NCI-H2196 (cell line): ENCODE measurements around the gene DENND1A.

ENCODE experiments used
- DNase-seq: peaks from one replicate; lab custom pipeline; 2025; ENCODE audit not compliant: unreplicated experiment; lab: John Stamatoyannopoulos, UW

The DENND1A gene

DNA sequence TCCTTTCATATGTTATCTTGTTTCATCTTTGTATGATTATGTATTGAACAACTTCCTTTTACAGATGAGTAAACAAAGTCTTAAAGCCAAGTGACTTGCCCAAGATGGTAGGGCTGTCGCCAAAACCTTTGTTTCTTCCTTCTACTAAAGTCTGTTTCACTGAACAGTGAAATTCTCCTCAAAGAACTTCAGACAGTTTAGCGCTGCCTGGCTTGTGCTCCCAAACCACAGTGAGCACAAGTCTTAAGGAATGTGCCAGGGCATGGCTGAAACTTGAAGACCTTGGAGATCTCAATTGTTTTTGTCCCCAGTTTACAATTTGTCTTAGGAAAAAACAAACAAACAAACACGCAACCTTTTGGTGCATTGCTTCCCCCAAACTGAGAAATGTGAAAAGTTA is 300.4 kb downstream of the DENND1A start:
- no peak for DNase-seq

DNA sequence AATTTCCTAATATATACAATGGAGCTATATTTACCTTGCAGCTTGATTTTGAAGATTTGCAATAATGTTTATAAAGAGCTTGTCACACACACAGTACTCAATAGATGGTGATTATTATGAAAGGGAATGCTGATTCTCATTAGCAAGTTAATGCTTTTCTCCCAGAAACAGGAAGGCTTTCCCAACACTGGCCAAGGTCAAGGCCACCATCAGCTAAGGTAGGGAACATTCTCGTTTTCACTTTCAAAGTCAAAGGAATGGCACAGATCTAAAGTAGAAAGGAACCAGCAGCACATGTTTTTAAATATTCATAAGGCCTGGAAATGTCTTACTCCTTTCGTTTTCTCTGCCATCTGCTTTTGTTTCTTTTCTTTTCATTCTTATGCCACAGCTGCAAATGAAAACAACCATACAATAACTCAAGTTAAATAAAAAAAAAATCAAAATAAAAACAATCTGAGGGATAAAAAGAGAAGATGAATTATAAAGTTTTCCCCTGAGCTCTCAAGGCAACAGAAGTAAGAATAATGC is 307.1 kb downstream of the DENND1A start:
- no peak for DNase-seq

DNA sequence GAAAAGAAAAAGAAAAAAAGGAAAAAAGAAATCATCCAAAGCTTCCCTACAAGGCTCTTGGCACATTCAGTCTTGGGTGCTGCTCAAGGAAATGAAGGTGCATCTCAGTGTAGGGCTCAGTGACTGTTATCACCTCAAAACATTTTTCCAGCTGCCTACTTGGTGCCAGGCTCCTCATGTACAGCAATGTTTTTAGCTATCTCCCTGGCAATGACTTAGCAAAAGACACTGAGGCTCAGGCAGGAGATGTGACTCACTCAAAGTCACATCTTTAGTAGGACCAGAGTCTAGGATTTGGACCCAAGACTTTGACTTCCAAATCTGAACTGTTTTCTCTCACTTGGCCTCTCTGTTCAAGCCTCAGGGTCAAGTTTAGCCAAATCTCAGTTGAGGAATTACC is 309.7 kb downstream of the DENND1A start:
- no peak for DNase-seq

DNA sequence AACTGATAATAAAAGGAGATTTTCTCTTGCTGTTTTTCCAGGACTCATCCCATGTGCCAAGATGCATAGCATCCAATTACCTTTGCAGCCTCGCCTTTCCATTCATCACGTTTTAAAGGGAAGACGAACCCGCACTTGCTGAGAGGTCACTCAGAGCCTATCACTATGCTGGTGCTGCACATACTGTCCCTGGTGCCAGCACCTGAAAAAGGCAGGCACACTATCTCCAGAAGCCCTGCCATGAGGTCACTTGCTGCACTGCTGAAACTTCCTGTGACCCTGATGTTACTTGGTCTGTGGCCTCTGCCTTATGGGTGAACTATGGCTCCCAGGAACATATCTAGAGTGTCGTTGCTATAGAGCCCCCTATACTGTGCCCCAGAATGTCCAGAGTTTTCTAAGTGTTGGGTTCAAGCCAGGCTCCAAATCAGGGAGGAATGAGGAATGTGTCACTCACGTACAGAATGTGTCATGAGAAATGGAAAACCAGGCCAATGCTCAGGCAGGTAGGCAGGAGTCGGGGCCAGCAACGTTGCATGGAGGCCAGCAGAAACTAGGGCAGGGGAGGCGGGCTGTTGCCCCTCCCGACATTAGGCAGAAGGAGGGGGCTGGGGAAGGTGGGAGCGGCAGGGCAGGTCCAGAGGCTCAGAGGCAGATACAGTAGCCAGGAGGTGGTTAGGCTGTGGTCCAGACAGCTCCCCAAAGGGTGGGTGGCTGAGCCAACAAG is 311.8 kb downstream of the DENND1A start:
- no peak for DNase-seq

DNA sequence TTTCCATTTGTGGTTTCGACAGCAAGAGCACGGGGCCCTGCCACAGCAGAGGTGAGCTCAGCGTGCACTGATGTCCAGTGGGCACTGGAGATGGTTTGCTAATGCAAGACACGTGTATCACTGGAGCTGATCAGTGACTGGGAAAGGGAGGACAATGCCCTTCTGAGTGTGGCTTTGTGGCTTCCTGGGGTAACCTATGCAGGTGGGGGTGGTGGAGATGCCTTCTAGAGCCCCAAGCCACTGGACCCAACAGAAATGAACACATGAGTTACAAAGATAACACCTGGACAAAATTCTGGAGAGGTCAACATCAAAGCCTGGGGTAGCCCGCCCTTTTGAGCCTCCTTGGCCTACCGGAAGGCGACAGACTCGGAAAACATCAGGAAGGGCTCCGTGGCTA is 312.6 kb downstream of the DENND1A start:
- DNase-seq: no peak

DNA sequence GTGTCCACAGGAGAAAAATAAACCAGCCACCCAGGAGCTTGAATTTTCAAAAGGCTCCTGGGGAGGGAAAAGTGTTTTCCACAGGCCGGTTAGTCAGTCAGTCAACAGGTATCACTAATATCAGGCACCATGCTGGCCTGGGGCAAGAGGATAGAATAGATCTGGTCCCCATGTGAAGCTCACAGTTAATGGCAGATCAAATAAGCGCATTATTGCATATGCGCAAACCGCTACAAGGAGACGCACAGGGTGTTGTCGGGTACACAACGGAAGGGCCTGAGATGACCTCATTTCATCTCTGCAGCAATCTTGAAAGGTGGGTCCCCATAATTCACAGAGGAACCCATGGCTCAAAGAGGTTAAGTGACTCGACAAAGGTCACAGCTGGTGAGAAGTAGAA is 313.2 kb downstream of the DENND1A start:
- no peak for DNase-seq

DNA sequence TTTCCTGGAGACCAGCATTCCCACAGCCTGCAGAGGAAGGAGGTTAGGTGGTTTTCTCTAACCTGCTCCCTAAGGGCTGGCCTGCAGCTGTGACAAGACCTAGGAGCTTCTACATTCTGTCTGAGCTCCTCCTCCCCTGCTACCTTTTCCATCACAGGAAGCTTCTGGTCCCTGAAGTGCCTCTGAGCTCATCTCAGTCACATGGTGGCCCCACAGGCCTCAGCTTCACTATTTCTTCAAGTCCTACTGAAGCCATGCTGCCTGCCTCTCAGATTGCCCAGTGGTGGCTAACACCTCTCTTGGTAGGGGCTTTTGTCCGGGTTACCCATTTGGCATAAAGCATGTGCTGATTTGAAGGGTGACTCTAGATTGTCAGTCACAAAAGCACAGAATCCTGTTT is 314.5 kb downstream of the DENND1A start:
- peak; percentile 42 for DNase-seq

DNA sequence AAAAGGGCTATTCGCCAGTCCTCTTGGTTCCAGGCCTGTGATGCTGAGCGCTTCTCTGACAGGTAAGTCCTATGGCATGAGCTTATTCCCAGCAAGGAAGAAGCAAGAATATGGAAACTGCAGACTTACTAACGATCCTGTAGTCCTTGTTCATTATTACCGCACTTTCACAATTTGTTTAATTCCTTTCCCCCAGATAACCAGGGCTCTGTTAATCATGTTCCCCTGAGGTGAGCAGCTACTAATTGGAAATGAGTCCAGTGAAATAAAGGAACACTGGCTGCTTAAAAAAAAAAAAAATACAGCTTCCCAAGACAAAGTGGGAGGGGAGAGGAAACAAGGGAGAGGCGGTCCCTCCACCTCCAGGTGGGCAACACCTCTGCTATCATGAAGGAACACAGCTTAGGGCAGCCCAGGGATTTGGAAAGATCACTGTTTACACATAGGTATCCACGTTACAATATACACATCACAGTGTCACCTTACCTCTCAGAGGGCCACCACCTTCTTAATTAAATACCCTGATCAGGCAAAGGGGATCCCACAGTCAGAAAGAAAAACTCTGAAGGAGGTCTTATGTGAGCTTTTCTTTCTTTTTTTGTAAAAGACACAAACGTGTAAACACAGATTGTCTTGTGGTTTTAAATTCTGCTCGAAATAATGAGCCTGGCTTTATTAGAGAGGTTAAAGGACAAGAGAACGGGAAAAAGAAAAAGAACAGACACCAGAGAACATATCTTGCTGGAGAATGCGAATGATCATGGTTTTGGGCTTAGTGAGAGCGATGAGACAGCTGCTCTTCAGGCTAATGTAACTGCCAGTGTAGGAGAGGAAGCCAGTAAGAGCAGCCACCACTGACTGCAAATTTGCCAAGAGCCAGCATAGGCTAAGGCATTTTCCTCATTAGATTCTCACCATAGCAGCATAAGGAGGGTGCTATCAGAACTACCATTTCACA is 315.3 kb downstream of the DENND1A start:
- peak; percentile 19 for DNase-seq

DNA sequence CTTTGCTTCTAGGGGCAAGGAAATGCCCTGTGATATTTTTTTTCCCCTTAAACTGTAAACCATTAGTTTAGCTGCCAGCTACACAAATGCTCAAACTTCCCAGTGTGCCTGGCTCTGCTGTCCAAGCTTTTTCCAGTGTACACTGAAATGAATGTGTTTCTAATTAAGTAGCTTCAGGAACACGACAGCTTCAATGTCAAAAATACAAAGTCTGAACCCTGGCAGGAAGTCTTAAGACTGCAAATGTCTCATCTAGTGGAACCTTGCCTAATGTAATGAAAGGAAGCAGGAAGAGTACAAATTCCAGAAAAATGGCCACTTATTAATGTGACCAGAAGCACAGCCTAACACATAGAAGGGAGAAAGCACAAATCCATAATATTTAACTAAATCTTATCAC is 318.7 kb downstream of the DENND1A start:
- no peak for DNase-seq

DNA sequence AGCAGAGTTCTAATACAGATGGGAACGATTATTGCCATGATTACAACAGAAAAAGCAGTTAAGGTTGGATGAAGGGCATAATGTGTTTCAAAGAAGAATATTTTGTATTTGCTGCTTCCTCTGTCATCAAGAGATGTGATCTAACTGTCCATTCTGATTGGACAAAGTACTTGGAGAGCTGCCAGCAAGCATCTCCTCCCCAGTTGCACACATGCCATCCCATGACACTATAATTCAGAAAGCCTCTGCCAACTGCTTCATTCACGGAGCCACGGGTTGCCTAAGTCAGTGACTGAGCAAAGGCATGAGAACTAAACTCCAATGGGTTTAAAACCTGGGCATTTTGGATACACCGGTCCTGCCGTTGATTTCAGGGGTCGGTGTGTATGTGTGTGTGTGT is 320.1 kb downstream of the DENND1A start:
- peak; percentile 15 for DNase-seq

DNA sequence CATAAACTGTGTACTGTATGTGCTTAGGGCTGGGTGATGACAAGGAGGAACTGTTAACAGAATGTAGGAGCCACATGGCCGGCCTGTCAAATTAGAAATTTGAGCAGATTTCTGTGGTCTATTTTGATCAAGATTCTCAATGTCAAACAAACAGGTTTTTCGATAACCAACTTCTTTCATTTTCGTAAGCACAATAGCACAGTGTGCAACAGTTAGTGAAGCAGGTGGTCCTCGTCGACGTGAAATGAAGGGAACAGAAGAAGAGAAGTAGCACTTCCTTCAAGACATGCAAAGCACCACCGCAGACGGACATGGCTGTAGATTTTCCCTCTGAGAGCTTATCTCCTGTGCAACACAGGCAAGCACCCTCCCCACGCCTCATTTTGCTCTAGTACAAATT is 321.8 kb downstream of the DENND1A start:
- DNase-seq: no peak

DNA sequence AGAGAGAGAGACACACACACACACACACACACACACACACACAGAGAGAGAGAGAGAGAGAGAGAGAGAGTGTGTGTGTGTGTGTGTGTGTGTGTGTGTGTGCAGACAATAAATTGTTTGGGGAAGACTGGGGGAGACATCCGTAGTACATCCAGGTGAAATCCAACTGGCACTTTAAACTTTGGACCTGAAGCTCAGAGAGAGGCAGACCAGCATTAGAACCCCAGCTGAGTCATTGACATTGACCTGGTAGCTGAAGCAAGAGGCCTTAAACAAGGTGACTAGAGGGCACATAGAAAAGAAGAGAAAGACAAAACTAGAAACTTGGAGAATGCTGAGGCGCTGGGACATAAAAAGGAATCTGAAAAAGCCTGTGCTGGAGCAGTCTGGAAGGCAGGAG is 322.4 kb downstream of the DENND1A start:
- DNase-seq: no peak

DNA sequence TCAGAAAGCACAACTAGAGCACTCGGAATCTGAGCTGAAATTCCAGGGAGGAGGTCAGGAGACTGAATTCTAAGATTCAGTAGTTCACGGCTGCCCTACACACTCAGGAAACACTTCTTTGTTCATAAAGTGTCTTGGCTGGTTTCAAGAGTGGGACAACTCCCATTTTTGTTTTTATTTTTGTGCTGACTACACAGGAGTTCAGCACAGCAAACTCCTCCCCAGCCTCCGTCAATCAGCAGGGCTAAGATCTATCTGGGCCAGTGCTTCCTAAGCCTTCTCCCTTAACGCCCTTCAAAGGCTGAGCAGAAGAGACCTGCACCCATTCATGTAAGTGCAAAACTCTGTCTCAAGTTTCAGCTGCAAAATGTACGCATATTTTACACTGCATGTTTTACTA is 323.8 kb downstream of the DENND1A start:
- DNase-seq: no peak

DNA sequence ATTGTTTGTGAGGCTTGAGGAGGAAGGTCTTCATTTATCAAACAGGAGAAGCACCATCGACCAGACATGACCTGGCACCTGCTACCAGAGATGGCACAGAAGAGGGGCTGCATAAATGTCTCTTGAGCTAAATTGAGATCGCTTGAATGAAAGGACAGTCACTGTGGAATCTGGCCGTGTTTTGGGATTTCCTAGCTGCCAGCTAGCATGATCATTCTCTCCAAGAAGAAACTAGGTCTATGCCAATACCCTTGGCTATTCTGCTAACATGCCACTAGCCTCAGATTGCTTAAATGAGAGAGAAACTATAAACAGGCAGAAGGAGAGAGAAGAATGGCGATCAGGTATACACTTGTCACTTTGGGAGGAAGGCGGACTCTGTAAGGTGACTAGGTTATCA is 324.6 kb downstream of the DENND1A start:
- DNase-seq: no peak

DNA sequence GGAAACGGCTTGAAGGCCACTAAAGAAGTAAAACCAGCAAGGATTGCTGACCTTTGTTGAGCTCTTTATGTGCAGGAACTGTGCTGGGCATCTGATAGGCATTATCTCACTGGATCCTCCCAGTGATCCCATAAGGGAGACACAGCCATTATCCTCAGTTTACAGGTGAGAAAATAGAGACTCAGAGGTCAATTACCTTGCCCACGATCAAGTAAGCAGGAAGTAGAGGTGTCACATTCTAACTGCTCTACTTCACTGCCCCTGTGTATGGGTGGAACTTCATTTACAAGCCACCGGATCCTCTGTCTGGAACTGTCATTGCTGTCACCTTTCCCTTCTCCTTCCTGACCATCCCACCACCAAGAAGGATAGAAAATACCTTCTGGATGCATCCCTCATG is 325.1 kb downstream of the DENND1A start:
- no peak for DNase-seq

DNA sequence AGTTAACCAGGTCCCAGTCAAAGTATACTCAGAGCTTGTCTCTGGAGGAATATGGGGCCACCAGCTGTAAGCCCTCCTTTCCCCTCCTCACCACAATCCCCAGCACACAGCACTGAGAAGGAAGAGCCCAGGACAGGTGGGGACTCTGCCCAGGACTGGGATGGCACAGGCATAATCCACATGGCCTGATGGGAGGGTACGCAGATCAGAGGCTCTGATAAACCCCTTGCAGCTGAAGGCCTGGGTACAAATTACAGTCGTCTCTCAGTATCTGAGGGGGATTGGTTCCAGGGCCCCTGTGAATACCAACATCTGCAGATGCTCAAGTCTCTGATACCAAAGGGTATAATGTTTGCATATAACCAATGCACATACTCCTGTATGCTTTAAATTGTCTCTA is 328.1 kb downstream of the DENND1A start:
- DNase-seq: no peak

DNA sequence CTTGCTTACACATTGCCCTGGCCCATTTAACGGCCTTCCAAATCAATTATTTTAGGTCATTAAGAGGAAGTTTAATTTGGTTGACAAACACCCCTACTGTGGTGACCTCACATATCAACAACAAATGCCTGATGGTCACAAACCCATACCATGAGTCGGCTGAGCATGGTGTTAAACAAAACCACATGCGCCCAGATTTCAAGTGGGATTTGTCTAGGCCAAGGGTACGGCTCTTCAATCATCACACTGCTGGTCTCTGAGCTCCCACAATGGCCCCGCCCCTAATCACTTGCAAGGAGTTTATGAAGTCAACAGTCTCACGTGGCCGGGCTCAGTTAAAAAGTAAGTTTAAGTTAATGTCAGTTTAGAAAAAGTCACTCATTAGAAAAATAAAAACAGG is 330.1 kb downstream of the DENND1A start:
- no peak for DNase-seq

DNA sequence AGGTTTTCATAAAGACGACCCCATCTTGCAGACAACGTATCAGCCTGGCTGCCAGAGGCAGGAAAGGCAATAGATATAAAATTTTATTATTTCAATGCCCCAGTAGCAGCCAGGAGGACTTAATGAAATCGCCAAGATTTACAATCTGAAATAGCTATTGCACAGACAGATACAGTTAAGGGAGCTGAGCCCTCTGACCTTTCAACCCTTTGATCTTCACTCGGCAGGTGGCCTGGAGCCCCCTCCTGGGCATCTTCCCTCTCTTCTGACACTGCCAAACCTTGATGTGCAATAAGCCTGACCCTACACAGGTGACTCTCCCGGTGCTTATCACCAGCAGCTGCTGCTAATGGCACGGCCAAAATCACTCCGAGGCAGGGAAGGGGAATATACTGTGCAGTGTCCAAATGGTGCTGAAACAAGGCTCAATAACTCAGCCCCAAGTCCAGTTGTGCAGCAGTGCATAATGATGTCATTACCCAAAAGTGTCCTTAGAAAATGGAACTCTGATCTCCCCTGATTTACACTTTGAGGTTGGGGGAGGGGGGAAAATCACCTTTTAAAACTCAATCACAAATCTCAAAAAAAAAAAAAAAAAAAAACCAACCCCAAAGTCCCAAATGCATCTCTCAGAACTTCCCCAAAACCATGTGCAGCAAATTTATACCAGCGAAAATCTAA is 331.9 kb downstream of the DENND1A start:
- no peak for DNase-seq

DNA sequence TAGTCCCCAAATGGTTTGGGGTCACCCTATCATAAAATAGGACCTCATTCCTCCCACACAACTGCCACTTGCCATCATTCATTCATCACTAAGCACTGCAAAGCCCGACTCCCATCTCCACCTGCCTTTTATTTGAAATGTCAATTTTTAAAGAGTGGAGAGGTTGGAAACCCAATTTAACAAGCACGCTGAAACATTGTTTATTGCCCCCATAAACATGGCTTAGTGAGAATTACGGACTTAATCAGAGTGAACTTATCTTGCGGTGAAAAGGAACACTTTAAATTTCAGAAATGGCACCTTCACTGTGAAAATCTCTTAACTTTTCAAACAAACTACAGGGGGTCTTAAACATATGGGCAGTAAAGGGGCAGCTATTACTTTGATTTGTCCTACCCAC is 332.9 kb downstream of the DENND1A start:
- no peak for DNase-seq

DNA sequence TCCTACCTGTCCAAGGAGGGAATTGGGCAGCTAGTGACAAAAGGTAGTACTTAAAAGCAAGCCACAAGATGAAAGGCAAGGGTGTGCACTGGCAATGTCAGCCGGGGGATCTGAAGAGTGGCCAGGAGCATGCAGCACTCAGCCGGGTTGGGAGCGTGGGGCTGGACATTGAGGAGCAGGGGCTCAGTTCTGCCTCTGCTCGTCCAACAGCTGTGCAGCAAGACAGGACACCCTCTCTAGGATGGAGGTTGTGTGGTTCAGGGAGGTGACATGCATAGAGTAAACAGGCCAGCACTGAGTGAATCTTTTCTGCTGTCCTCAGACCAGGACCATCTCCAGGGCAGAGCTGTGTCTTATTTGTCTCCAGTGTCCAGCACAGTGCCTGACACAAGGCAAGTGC is 338.6 kb downstream of the DENND1A start:
- no peak for DNase-seq

DNA sequence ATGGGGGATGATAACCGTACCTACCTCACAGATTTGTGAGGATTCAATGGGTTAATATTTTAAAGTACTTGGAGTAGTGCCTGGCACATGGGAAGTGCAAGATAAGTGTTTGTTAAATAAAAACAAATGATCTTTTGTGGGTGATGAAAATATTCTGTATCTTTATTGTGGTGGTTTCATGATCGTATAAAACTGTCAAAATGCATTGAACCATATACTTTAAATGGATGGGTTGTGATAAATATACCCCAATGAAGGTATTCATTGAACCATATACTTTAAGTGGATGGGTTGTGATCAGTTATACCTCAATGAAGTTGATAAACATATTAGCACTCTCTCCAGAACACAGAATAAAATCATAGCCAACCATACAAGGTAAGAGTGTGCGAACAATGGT is 339.4 kb downstream of the DENND1A start:
- DNase-seq: no peak
